Measurements from ENCODE around the gene TEX28.
"Not testable (repeated sequence)": the region's sequence is repeated elsewhere in the genome, so short reads cannot be mapped to it uniquely, and the experiment has no call there.

The TEX28 gene

DNA sequence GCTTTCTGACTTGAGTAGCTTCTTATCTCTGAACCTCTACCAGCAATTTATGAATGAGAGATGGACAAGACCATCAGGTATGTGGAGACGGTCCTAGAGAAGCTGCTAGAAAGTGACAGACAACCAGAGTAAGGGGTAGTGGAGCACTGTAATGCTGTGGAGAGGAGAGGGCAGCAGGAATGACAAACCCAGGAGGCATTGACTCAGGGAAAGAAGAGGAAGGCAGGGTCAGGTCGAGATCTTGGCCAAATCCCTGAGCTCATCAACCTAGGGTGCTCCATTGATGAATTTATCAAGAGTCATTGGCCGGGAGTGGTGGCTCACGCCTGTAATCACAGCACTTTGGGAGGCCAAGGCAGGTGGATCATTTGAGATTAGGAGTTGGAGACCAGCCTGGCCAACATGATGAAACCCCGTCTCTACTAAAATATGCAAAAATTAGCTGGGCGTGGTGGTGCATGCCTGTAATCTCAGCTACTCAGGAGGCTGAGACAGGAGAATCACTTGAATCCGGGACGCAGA is 54.9 kb downstream of the TEX28 start:
- not testable (repeated sequence) for DNase-seq

DNA sequence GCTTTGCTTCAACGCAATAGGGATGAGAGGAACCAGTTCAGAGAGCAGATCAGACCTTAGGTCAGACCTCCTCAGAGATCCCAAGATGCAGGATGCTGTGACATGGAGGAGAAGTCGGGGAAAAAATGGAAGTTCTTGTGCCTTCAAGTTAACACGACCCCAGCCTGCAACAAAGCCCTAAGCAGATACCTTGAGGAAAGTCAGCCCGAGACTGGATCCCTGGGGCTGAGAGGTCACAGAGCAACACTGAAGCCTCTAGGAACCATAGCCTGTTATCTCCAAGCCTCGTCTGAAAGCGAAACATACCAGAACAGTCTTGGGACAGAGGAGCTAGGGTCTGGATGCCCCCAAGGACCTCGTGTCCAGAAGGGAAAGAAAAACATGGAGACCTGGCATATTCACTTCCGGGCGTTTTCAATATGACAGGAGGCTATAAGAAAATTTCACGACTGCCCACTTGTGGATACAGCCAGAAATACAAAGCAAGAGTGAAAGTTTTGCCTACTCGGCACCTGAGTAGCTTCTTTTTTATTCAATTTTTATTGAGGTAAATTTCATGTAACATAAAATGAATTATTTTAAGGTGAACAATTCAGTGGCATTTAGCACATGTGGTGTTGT is 55.9 kb downstream of the TEX28 start:
- not testable (repeated sequence) for DNase-seq

DNA sequence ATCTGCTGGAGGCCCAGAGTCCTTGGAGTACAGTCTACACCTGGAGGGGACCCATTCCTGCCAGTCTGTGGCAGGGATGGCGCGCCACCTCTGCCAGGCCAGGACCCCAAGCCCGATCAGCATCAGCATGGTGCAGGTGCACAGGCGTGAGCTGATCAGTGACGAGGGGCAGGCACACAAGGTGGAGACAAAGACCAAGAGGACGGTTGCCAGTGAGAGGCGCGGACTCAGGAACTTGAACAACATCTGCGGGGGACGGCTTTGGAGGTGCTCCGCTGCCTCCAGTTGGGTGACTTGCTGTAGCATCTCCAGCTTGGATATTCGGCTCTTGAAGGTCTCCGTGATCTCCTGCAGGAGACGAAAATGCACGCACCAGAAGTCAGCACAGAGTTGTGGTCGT is 61.3 kb downstream of the TEX28 start:
- DNase-seq: not testable (repeated sequence)

DNA sequence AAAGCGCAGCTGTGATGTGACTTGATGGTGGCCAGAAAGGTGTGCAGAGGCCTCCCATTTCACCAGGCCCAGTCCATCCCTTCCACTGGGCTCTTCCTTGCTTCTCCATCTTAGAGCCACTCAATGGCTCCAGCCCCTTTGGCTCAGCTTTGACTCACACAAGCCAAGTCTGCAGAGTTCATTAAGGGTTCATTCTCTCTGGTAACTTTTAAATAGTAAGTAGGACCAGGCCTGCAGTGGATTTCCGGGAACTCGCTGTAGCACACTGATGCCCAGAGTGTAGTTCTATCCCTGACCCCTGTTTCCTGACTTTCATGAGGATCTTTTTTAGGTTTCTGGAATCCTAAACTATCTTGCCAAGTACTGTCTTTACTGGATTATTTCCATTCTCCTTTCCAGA is 63.5 kb downstream of the TEX28 start:
- DNase-seq: not testable (repeated sequence)

DNA sequence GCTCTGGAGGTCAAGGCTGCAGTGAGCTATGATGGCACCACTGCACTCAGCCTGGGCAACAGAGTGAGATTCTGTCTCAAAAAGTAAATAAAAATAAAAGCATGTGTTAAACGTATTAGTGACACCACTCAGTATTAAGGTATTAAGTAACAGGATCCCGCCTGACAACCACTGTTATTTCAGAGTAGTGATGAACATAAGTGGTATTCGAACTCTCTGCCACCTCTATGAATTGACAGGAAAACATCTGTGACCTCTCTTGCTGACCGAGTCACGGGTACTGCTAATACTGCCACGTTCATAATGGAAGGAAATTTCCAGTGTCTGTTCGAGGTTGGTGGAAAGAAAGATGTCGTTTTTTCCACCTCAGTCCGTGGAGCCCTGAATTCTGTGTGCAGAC is 68.2 kb downstream of the TEX28 start:
- not testable (repeated sequence) for DNase-seq

DNA sequence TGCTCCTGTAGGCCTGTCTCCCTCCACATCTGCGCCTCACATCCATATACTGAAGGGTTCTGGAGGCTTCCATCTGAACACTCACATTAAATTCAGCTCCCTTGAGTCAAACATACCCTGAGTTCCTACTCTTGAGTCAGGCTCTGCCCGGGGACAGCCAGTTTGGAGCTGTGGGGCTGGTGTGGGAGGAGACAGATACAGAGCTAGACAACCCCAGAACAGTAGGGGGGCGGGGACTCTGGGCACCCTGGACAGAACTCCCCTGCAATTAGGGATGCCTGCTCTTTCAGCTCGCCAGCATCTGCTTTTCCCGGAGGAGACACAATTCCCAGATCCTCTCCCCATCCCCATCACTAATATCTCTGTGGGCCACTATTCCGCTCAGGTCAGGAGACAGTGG is 69.6 kb downstream of the TEX28 start:
- DNase-seq: not testable (repeated sequence)
